ENCODE results near the gene LHX4. TPM values are rescaled to one million over a fixed set of nuclear protein-coding genes. Genes with fewer than 3 reads are reported as not detected.

LHX4 gene
- total and polyA plus RNA-seq, 10 donors: 0.02 to 2.0 (median 0.03) TPM; not detected in 5

- Histone ChIP-seq H3K4me1 (peaks cover 0 to 17% (median 12%) of the 10 kb centered on the region in 6 donors), H3K4me3 (no peak overlapping the region), H3K9me3 (no peaks in the 10 kb centered on the region), H3K27ac (no peak overlapping the region), H3K27me3 (replicated peaks in 1 of 7) (no peaks in the 10 kb centered on the region), H3K36me3 (peaks cover 0 to 92% (median 53%) of the 10 kb centered on the region in 6 donors)
- WGBS, 5 donors: 90 to 95% (median 94%) methylated on average over 14 to 22 of the region's 22 CpGs
- intact Hi-C loops (cut with DNase I; ENCODE audit: low total_unique reads): loop anchor here (10.0 kb wide), 1 partner anchor 292 kb away; no protein-coding TSS in a partner anchor
- TF ChIP-seq POLR2AphosphoS5 (IDR thresholded peaks at IDR 0.05) (peak in 1 of 3 donors; percentile 17), CTCF (IDR thresholded peaks at IDR 0.05 in 8 of 11, conservative IDR thresholded peaks at IDR 0.05 in 3 of 11) (no peak)
- DNase-seq: peak; percentile 66
These were observed 47.3 kb upstream of the LHX4 start for GRCh38 chr1:180182643-180183311.

- DNase-seq: peak; percentile 34
- 89 to 97% (median 95%) methylated on average over 10 of the region's 10 CpGs for WGBS, 5 donors
- Histone ChIP-seq H3K27me3 (replicated peaks in 1 of 7) (no peaks in the 10 kb centered on the region), H3K9me3 (no peaks in the 10 kb centered on the region), H3K4me3 (no peak overlapping the region), H3K4me1 (peaks cover 0 to 21% (median 13%) of the 10 kb centered on the region in 6 donors), H3K36me3 (peaks cover 0 to 99% (median 56%) of the 10 kb centered on the region in 6 donors), H3K27ac (no peak overlapping the region)
- TF ChIP-seq POLR2A (IDR thresholded peaks at IDR 0.05) (no peak), POLR2AphosphoS5 (IDR thresholded peaks at IDR 0.05) (no peak), CTCF (IDR thresholded peaks at IDR 0.05 in 8 of 11, conservative IDR thresholded peaks at IDR 0.05 in 3 of 11) (no peak)
- intact Hi-C loops (cut with DNase I; ENCODE audit: low total_unique reads): loop anchor here (10.0 kb wide), 1 partner anchor 291 kb away; no protein-coding TSS in a partner anchor
These were observed 46.6 kb upstream of the LHX4 start for GRCh38 chr1:180183426-180183825.

- peak; percentile 53 for DNase-seq
- Histone ChIP-seq H3K4me3 (no peak overlapping the region), H3K27me3 (replicated peaks in 1 of 7) (no peaks in the 10 kb centered on the region), H3K4me1 (peaks cover 0 to 22% (median 13%) of the 10 kb centered on the region in 6 donors), H3K27ac (no peak overlapping the region), H3K36me3 (peaks cover 0 to 100% (median 59%) of the 10 kb centered on the region in 6 donors), H3K9me3 (no peaks in the 10 kb centered on the region)
- intact Hi-C loops (cut with DNase I; ENCODE audit: low total_unique reads): loop anchor here (10.0 kb wide), 1 partner anchor 291 kb away; no protein-coding TSS in a partner anchor
- 89 to 96% (median 95%) methylated on average over 9 of the region's 9 CpGs for WGBS, 5 donors
- no peak for TF ChIP-seq CTCF (IDR thresholded peaks at IDR 0.05 in 8 of 11, conservative IDR thresholded peaks at IDR 0.05 in 3 of 11)
- no peak for TF ChIP-seq POLR2AphosphoS5 (IDR thresholded peaks at IDR 0.05)
- no peak for TF ChIP-seq POLR2A (IDR thresholded peaks at IDR 0.05)
These were observed 46.0 kb upstream of the LHX4 start for GRCh38 chr1:180184041-180184440.

- Histone ChIP-seq H3K27ac (no peak overlapping the region), H3K4me1 (peaks cover 0 to 32% (median 13%) of the 10 kb centered on the region in 6 donors), H3K36me3 (peaks cover 0 to 100% (median 66%) of the 10 kb centered on the region in 6 donors), H3K9me3 (no peaks in the 10 kb centered on the region), H3K4me3 (no peak overlapping the region), H3K27me3 (replicated peaks in 1 of 7) (no peaks in the 10 kb centered on the region)
- no peak for TF ChIP-seq POLR2A (IDR thresholded peaks at IDR 0.05)
- no peak for TF ChIP-seq POLR2AphosphoS5 (IDR thresholded peaks at IDR 0.05)
- TF ChIP-seq CTCF (IDR thresholded peaks at IDR 0.05 in 8 of 11, conservative IDR thresholded peaks at IDR 0.05 in 3 of 11): no peak
- WGBS, 5 donors: 82 to 96% (median 85%) methylated on average over 4 to 5 of the region's 5 CpGs
- intact Hi-C loops (cut with DNase I; ENCODE audit: low total_unique reads): loop anchor here (5.0 to 10.0 kb wide), 2 partner anchors 232 to 290 kb away; no protein-coding TSS in a partner anchor
- peak; percentile 36 for DNase-seq
These were observed 44.8 kb upstream of the LHX4 start for GRCh38 chr1:180185281-180185680.
